Coronary artery (tissue), 2 donors: ENCODE measurements around the gene CFAP91.

ENCODE experiments used
- DNase-seq: peaks from one replicate; pipeline ENCODE4 v3.0.0-alpha.2; 2017; ENCODE audit warnings: low spot score
- H3K27ac ChIP-seq, 2 donors: fragments of 200-600 bp; sonication (generic); one replicate each; pipeline ENCODE4 v1.5.1; 2016 to 2019
- H3K4me3 ChIP-seq: fragments of 200-600 bp; sonication (generic); 2 replicates; pipeline ENCODE4 v1.5.1; 2016; ENCODE audit warnings: mild to moderate bottlenecking, moderate library complexity
- CTCF ChIP-seq: fragments of 200-600 bp; sonication (generic); IDR thresholded peaks from one replicate; pipeline ENCODE4 v1.5.1; 2019; ENCODE audit warnings: antibody characterized with exemption

The CFAP91 gene

GRCh38 chr3:119700920-119701734 lies 1.7 kb upstream of the CFAP91 start:
- TF ChIP-seq CTCF, result no peak
- Histone ChIP-seq H3K27ac (no peak overlapping the region), H3K4me3 (no peak overlapping the region)
- no peak for DNase-seq

GRCh38 chr3:119703820-119704531 lies 1.2 kb downstream of the CFAP91 start:
- H3K4me3 ChIP-seq, result peak overlapping the region; percentile 90
- no peak for TF ChIP-seq CTCF

GRCh38 chr3:119715105-119715504 lies 12.3 kb downstream of the CFAP91 start:
- no peak for DNase-seq
- TF ChIP-seq CTCF, result no peak
- H3K4me3 ChIP-seq, result no peak overlapping the region
- H3K27ac ChIP-seq, result no peak overlapping the region

More at GRCh38 chr3:119703820-119704531, 1.2 kb downstream of the CFAP91 start:
- peak overlapping the region in 1 of 2 donors; percentile 78 for H3K27ac ChIP-seq
- DNase-seq, result no peak

- Histone ChIP-seq H3K27ac (no peak overlapping the region), H3K4me3 (no peak overlapping the region)
- no peak for DNase-seq
- no peak for TF ChIP-seq CTCF
Measured at GRCh38 chr3:119716998-119717397, 14.2 kb downstream of the CFAP91 start.

GRCh38 chr3:119717520-119717919 lies 14.7 kb downstream of the CFAP91 start:
- H3K4me3 ChIP-seq, result no peak overlapping the region
- H3K27ac ChIP-seq, result no peak overlapping the region
- no peak for DNase-seq
- TF ChIP-seq CTCF, result no peak

- H3K4me3 ChIP-seq, result no peak overlapping the region
- no peak for TF ChIP-seq CTCF
- no peak for DNase-seq
- H3K27ac ChIP-seq, result no peak overlapping the region
Measured at GRCh38 chr3:119723022-119723421, 20.2 kb downstream of the CFAP91 start.
